PC-9 (cell line): ENCODE data around the gene DNAH12. TPM values are rescaled to one million over a fixed set of nuclear protein-coding genes. Genes with fewer than 3 reads are reported as not detected.
A peak's percentile ranks its signal among the peaks of the same experiment; 100 is the strongest.

Experiments used
- BruUV-seq: library from RNA; stranded (reverse); fragments of 400-500 nt; replicated peaks from 2 replicates; lab custom pipeline; 2021; lab: Mats Ljungman, UMichigan
- CTCF ChIA-PET: fragments of 300-600 bp; sonication (Branson Sonifier 250); formaldehyde crosslinking; loops from one replicate; lab custom pipeline; 2022; ENCODE audit warnings: antibody characterized with exemption; lab: Charles Lee
- POLR2A ChIA-PET: fragments of 300-600 bp; sonication (Branson Sonifier 250); formaldehyde crosslinking; loops from one replicate; lab custom pipeline; 2022; ENCODE audit warnings: antibody characterized with exemption; ENCODE audit not compliant: unreplicated experiment; lab: Charles Lee
- DNase-seq, 2 experiments: peaks; one replicate each; pipeline versions ENCODE4 v3.0.0 to v3.0.0-alpha.2; 2015 to 2022; ENCODE audit warnings: mixed read lengths in 1 of 2
- H2AFZ ChIP-seq: fragments of 200-600 bp; sonication (generic); 2 replicates; pipeline ENCODE4 v1.8.1; 2017; ENCODE audit warnings: antibody characterized with exemption
- H3F3A ChIP-seq: fragments of 200-600 bp; sonication (generic); 2 replicates; pipeline ENCODE4 v1.8.1; 2017; ENCODE audit warnings: antibody characterized with exemption, mild to moderate bottlenecking, low read depth; ENCODE audit not compliant: insufficient read depth
- H3K27ac ChIP-seq: fragments of 200-600 bp; sonication (generic); 2 replicates; pipeline ENCODE4 v1.6.1; 2016; ENCODE audit warnings: mixed run types
- H3K27me3 ChIP-seq: fragments of 200-600 bp; sonication (generic); 2 replicates; pipeline ENCODE4 v1.6.1; 2016; ENCODE audit warnings: low read depth, mixed run types; ENCODE audit not compliant: insufficient read depth
- H3K36me3 ChIP-seq: fragments of 200-600 bp; sonication (generic); 2 replicates; pipeline ENCODE4 v1.6.1; 2016; ENCODE audit warnings: low read depth, mixed run types
- H3K4me1 ChIP-seq: fragments of 200-600 bp; sonication (generic); replicated peaks from 2 replicates; pipeline ENCODE4 v1.6.1; 2016; ENCODE audit warnings: mixed run types; ENCODE audit not compliant: insufficient read depth
- H3K4me2 ChIP-seq: fragments of 200-600 bp; sonication (generic); 2 replicates; pipeline ENCODE4 v1.6.1; 2017; ENCODE audit warnings: mixed run types
- H3K4me3 ChIP-seq: fragments of 200-600 bp; sonication (generic); 2 replicates; pipeline ENCODE4 v1.6.1; 2016; ENCODE audit warnings: mixed run types
- H3K79me2 ChIP-seq: fragments of 200-600 bp; sonication (generic); 2 replicates; pipeline ENCODE4 v1.6.1; 2017; ENCODE audit warnings: low read depth, mixed run types
- H3K9me2 ChIP-seq: fragments of 200-600 bp; sonication (generic); 2 replicates; pipeline ENCODE4 v1.8.1; 2017; ENCODE audit warnings: mild to moderate bottlenecking; ENCODE audit not compliant: insufficient read depth
- H3K9me3 ChIP-seq: fragments of 200-600 bp; sonication (generic); 2 replicates; pipeline ENCODE4 v1.8.1; 2016; ENCODE audit warnings: low read depth; ENCODE audit not compliant: insufficient read depth
- H4K20me1 ChIP-seq: fragments of 200-600 bp; sonication (generic); 2 replicates; pipeline ENCODE4 v1.8.1; 2017; ENCODE audit not compliant: insufficient read depth
- CTCF ChIP-seq: fragments of 200-600 bp; sonication (generic); conservative IDR thresholded peaks from 2 replicates; pipeline ENCODE4 v1.6.1; 2017; ENCODE audit warnings: mixed run types, antibody characterized with exemption, mild to moderate bottlenecking, moderate library complexity
- EZH2 ChIP-seq: fragments of 200-600 bp; sonication (generic); IDR thresholded peaks from 2 replicates; pipeline ENCODE4 v1.8.0; 2017; ENCODE audit warnings: antibody characterized with exemption, low read depth
- intact Hi-C: fragments of 100-400 bp; cut with micrococcal nuclease; formaldehyde crosslinking; loops from one replicate; pipeline ENCODE4 v1.10.0; 2022; ENCODE audit not compliant: unreplicated experiment
- total RNA-seq: library from RNA; stranded (reverse); gene quantifications from 2 replicates; pipeline ENCODE4 v1.2.3, GENCODE V29; 2021

Gene DNAH12
- total RNA-seq, 1 experiment from 2014 or later: 0.22 TPM

GRCh38 chr3:57409471-57409870 is 134.7 kb downstream of the DNAH12 start:
- no peaks in the 10 kb centered on the region; the same call in 1 of the 2 replicates for H3K9me3 ChIP-seq
- BruUV-seq: no TSS peak
- no peak overlapping the region for H3K4me2 ChIP-seq
- TF ChIP-seq CTCF (no peak), EZH2 (no peak)
- no peak for DNase-seq
- no peak overlapping the region for H3K4me3 ChIP-seq
- ChIA-PET POLR2A (no interaction called here), CTCF (no interaction called here)
- H3F3A ChIP-seq: no peaks in the 10 kb centered on the region
- no peaks in the 10 kb centered on the region for H3K79me2 ChIP-seq
- no peaks in the 10 kb centered on the region for H3K27me3 ChIP-seq
- intact Hi-C loops: no loop called here
- H3K36me3 ChIP-seq: no peaks in the 10 kb centered on the region
- H3K4me1 ChIP-seq: no peaks in the 10 kb centered on the region
- no peak overlapping the region for H3K27ac ChIP-seq
- H3K9me2 ChIP-seq: no peaks in the 10 kb centered on the region
- H2AFZ ChIP-seq: no peak overlapping the region
- no peaks in the 10 kb centered on the region for H4K20me1 ChIP-seq

DNA sequence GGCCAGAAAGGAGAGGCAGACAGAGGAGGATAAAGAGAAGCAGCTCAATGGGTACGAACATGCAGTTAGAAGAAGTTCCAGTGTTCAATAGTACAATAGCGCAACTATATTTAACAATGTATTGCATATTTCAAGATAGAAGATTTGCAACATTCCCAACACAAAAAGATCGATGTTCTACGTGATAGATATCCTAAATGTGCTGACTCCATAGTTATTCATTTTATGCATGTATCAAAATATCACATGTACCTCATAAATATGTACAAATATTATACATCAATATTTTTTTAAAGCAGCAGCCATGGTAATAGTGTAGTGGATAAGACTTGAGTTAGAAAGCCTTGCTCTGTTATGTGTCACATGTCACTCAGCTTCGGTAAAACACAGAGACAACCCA is 141.5 kb downstream of the DNAH12 start:
- Histone ChIP-seq H3K9me2 (no peaks in the 10 kb centered on the region), H2AFZ (no peak overlapping the region), H3K4me1 (no peaks in the 10 kb centered on the region), H3K4me3 (no peak overlapping the region), H3K36me3 (no peaks in the 10 kb centered on the region), H3K4me2 (no peak overlapping the region), H4K20me1 (no peaks in the 10 kb centered on the region), H3F3A (no peaks in the 10 kb centered on the region), H3K27ac (no peak overlapping the region), H3K9me3 (no peaks in the 10 kb centered on the region; the same call in 1 of the 2 replicates), H3K79me2 (no peaks in the 10 kb centered on the region), H3K27me3 (no peaks in the 10 kb centered on the region)
- intact Hi-C loops: no loop called here
- BruUV-seq: no TSS peak
- ChIA-PET CTCF (interaction anchor here (0.6 kb wide), 1 partner anchor 10 kb away, joined by 3 read pairs; no protein-coding TSS in a partner anchor), POLR2A (no interaction called here)
- no peak for TF ChIP-seq CTCF
- TF ChIP-seq EZH2: no peak
- DNase-seq: no peak

DNA sequence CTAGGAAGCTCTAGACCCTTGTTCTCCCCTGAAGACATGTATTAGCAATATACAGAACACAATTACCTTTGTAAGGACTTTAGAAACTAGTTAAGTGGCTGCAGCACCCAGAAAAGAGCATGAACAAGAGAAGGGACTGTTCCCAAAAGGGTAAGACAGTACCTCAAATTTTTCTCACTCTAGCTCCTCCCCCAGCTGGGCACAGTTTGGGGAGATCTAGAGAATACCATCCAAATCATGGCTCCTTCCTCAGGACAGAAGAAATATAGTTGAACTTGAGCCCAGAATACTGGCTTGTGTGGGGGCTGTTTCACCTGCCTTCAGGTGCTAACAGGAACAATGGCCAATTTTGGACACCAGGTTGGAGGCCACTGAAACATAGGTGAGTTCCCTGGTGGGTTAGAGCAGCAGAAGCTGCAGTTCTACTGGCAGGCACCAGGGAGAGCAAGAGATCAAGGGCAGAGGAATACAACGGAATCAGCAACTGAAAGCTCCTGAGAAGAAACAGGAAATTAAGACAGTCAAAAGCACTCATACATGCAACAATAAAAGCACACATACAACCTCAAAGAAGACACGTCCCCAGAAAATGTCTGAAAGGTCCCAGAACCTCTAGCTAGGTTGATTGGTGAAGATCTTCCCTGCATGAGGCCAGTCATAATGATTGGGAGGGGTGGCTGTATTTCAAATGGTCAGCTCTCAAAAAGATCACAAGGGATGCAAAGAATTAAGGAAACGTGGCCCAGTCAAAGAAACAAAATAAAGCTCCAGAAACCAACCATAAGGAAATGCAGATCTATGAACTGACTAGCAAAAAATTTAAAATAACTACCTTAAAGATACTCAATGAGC is 146.7 kb downstream of the DNAH12 start:
- Histone ChIP-seq H3K4me2 (peak overlapping the region; percentile 56), H3K27me3 (no peaks in the 10 kb centered on the region), H4K20me1 (no peaks in the 10 kb centered on the region), H3K4me3 (no peak overlapping the region), H3K9me3 (no peaks in the 10 kb centered on the region; the same call in 1 of the 2 replicates), H3F3A (no peaks in the 10 kb centered on the region), H3K4me1 (no peaks in the 10 kb centered on the region), H3K79me2 (no peaks in the 10 kb centered on the region), H3K9me2 (no peaks in the 10 kb centered on the region), H3K27ac (no peak overlapping the region), H2AFZ (peak overlapping the region; percentile 63), H3K36me3 (no peaks in the 10 kb centered on the region)
- CTCF ChIA-PET: interaction anchor here (0.5 to 1.5 kb wide), 6 partner anchors 159 to 520 kb away, joined by 3 to 5 read pairs (median 4); partner anchors contain the start of gene PDE12
- peak; percentile 58 to 61 for DNase-seq
- BruUV-seq: no TSS peak
- intact Hi-C loops: loop anchor here (1.0 to 2.0 kb wide), 3 partner anchors 159 to 455 kb away; partner anchors contain the start of gene PDE12
- POLR2A ChIA-PET: interaction anchor here (0.6 kb wide), 1 partner anchor 409 kb away, joined by 3 read pairs; no protein-coding TSS in a partner anchor
- TF ChIP-seq CTCF: peak; percentile 86
- TF ChIP-seq EZH2: no peak
